AG04449 (cell line): Measurements from ENCODE around the gene C9orf78.

Source experiments
- CTCF ChIA-PET: fragments of 350-600 bp; formaldehyde crosslinking; extraction: SDS; loops from one replicate; lab custom pipeline; 2021; ENCODE audit warnings: antibody characterized with exemption; lab: Yijun Ruan, JAX
- POLR2A ChIA-PET: fragments of 400-600, 350-600 bp; formaldehyde crosslinking; extraction: SDS; loops from one replicate; lab custom pipeline; 2020; ENCODE audit warnings: antibody characterized with exemption, inconsistent platforms; lab: Yijun Ruan, JAX
- DNase-seq: peaks from one replicate; pipeline ENCODE4 v3.0.0-alpha.2; 2010; ENCODE audit warnings: low read depth, low spot score
- H3K4me3 ChIP-seq: 2 replicates; pipeline ENCODE4 v1.5.1; 2011; ENCODE audit warnings: low read depth, mild to moderate bottlenecking, control low read depth, low read length
- CTCF ChIP-seq: IDR thresholded peaks from one replicate; pipeline ENCODE4 v1.5.1; 2011; ENCODE audit warnings: mild to moderate bottlenecking, moderate library complexity, low read length, control low read depth, inconsistent platforms; ENCODE audit not compliant: insufficient read depth; ENCODE audit errors: missing control alignments

The C9orf78 gene

DNA sequence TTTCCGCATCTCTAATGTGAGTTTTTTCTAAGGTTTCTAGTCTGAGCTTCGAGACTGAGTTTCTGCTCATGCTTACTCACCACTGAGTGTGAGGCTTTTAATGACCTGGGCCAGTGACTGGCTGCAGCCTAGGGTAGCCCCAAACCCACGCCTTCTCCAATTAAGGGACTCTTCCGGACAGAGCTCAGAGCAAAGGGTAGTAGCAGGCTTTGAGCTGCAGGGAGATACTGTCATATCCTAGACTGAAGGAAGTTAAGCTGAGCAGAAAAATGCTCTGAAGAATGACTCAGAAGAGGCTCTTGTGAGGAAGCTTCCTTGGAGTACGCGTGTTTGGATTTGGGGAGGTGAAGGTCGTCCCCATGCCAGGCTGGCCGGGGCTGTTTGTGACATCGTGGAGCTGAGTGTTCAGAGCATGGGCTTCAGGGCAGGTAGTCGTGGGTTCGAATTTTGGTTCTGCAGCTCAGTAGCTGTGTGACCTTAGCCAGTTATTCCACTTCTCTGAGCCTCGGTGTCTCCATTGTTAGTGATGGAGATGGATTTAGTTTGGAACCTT lies 3.7 kb upstream of the C9orf78 start:
- POLR2A ChIA-PET, result interaction anchor here (0.9 to 1.3 kb wide), 3 partner anchors 12 to 215 kb away, joined by 3 to 6 read pairs (median 3); partner anchors contain the start of gene GPR107
- no peak overlapping the region; the same call in 1 of the 2 replicates for H3K4me3 ChIP-seq
- no peak for TF ChIP-seq CTCF
- CTCF ChIA-PET, result interaction anchor here (0.7 to 1.0 kb wide), 2 partner anchors 11 to 46 kb away, joined by 3 to 4 read pairs; no protein-coding TSS in a partner anchor
- DNase-seq, result peak; percentile 73

GRCh38 chr9:129836311-129837007 lies 1.4 kb upstream of the C9orf78 start:
- peak overlapping the region; percentile 96 for H3K4me3 ChIP-seq
- DNase-seq, result no peak
- no peak for TF ChIP-seq CTCF
- POLR2A ChIA-PET, result no interaction called here
- CTCF ChIA-PET, result no interaction called here

DNA sequence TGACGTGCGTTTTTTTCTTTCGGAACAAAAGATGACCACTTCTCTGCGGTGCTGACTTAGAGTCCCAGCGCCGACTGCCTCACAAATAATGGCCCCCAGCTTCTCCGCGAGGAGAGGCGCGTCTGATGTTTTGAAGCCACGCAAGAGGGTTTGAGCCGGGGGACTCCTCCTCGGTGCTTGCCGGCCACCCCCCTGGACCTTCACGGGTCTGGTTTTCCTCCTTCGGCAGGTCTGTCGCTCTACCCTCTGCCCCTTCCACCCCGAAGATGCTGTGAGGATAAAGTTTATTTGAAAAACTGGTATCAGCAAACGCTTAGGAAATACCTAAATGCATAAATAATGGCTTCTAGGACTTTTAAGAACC lies 767 bp upstream of the C9orf78 start:
- peak overlapping the region; percentile 96 for H3K4me3 ChIP-seq
- no peak for TF ChIP-seq CTCF
- ChIA-PET CTCF (no interaction called here), POLR2A (interaction anchor here (1.6 kb wide), 1 partner anchor 10 kb away, joined by 3 read pairs; no protein-coding TSS in a partner anchor)
- DNase-seq, result no peak

GRCh38 chr9:129834489-129835127 lies 467 bp downstream of the C9orf78 start:
- peak overlapping the region; percentile 96 for H3K4me3 ChIP-seq
- TF ChIP-seq CTCF, result no peak
- CTCF ChIA-PET, result interaction anchor here (1.2 to 1.7 kb wide), 3 partner anchors 52 to 409 kb away, joined by 3 to 4 read pairs (median 3); no protein-coding TSS in a partner anchor
- no peak for DNase-seq
- POLR2A ChIA-PET, result interaction anchor here (0.5 to 1.6 kb wide), 3 partner anchors 8 to 34 kb away, joined by 3 to 4 read pairs (median 3); partner anchors contain the start of gene TOR1A

DNA sequence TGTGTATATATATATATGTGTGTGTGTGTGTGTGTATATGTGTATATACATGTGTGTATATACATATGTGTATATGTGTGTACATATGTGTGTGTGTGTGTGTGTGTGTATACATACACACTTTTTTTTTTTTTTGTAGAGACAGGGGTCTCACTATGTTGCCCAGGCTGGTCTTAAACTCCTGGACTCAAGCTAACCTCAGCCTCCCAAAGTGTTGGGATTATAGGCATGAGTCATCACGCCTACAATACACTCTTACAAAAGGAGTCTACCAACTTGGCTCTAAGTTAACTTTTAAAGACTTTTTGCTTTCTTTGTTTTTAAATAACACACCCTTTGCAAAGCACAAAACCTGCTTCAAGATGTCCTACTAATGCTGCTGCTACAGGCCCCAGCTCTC lies 2.1 kb downstream of the C9orf78 start:
- ChIA-PET CTCF (interaction anchor here (1.7 kb wide), 1 partner anchor 410 kb away, joined by 3 read pairs; no protein-coding TSS in a partner anchor), POLR2A (no interaction called here)
- no peak for DNase-seq
- H3K4me3 ChIP-seq, result no peak overlapping the region
- TF ChIP-seq CTCF, result no peak

GRCh38 chr9:129828969-129829368 lies 6.1 kb downstream of the C9orf78 start:
- CTCF ChIA-PET, result no interaction called here
- no peak overlapping the region for H3K4me3 ChIP-seq
- DNase-seq, result no peak
- TF ChIP-seq CTCF, result no peak
- POLR2A ChIA-PET, result no interaction called here
